ENCODE data around the gene LAMA2.

DNA sequence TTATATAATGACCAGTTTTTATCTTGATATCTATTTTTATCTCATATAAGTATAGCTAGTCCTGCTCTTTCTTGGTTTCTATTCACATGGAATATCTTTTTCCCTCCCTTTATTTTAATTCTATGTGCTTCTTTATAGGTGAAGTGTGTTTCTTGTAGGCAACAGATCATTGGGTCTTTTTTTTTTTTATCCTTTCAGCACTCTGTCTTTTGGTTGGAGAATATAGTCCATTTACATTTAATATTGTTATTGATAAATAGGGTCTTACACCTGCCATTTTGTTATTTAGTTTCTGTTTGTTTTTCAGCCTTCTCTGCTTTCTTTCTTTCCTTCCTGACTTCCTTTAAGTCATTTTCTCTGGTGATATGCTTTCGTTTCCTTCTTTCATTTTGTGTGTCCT, 22.2 kb upstream of the LAMA2 start:
- no peak for TF ChIP-seq CTCF (conservative IDR thresholded peaks at IDR 0.05; ENCODE audit: low read length)
- no peak for TF ChIP-seq EZH2phosphoT487 (IDR thresholded peaks at IDR 0.05; ENCODE audit: borderline replicate concordance)
